NCI-H2227 treated with DMSO at 0.1 percent for 48 hours (cell line): ENCODE measurements around the gene ENDOU.

Experiments
- DNase-seq: peaks from one replicate; lab custom pipeline; 2025; lab: John Stamatoyannopoulos, UW

The ENDOU gene

DNA sequence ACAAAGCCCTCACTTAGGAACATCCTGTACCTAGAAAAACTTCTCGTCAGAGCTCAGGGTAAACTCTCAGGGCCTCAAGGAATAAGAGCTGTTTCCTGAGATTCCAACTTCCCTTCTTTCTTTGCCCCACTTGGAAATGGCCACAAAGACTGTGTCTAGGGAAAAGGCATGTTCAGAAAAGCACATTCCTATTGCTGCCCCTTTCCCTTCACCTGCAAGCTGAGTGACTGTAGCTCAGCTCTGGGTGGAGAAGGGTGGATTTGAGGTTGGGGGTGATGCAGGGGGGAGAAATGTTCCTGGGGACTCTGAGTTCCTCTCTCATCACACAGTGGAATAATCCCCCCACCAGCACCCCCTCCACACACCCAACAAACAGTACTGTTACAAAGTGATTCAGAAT lies 6.8 kb downstream of the ENDOU start:
- DNase-seq, result no peak

DNA sequence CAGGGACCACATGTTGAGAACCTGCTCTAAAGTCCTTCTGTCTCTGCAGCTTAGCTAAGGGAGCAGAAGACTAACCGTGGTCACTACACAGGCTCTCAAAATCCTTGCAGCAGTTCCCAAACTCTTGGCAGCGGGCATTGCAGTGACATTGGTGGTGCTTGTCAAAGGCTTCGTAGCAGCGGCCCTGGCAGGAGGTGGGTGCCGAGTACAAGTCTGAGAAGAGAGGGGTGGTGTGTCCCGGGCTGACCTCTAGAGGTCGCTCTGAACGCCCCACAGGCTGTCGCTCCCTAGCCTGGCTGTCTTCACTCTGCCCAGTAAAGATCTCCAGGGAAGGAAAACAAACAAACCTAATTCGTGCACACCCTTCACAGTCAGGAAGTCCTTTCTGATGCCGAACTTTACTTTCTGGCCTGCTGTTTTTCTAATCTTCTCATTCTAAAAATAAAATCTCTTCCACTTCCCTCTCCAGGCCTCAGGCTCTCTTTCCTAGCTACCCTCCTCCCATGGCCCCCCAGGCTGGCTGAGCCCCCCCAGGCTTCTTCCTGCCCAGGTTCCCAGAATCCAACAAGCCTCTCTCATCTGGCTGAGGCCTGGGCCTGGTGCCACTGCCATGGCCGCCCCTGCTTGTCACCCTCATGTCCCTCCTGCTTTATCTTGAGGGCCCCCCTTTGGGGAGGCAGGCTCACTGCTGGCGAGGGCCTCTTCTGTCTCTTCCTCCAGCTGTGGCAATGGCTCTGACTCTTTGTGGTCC lies 7.7 kb downstream of the ENDOU start:
- peak; percentile 25 for DNase-seq

DNA sequence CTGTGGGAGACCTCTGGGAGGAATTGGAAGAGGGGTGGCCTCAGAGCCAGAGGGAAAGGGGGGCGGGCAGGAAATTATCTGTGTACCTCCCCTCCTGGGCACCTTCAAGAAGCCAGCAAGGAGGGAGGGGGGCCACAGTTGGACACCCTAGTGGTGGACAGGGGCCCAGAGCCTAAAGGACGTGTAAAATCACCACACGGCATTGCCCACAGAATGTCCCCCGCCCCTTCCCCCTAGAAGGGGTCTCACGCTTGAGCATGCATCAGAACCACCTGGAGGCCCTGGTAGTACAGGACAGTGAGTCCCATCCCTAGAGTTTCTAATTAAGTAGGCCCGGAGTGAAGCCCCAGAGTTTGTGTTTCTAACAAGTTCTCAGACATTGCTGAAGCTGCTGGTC lies 8.2 kb downstream of the ENDOU start:
- DNase-seq, result no peak

DNA sequence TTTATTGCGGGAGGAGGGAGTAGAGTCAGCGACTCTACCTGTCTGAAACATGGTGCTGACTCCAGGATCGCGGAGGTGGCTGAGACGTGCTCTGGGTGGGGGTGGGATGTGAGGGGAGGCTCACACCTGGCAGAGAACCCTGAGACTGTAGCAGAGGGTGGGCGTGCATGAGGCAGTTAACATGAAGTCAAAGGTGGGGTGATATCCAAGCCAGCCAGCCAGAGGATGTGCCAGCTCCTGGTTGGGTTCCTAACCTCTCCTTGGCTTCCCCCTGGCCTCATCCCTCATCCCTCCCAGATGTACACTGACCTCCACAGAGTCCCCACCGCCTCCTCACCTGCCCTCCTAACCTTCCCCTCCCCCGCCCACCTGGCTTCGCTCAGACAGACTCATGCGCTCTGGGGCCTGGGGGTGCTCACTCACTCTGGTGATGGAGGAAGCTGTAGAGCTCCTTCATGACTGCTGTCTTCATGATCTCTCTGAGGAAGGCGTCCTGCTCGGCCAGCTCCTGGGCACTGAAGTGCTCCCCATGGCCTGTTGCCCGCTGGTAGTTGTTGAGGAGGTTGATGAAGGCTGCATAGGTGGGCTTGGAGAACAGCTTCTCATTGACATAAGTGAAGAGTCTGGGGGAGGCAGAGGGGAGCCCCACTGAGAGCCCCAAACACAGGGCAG lies 9.3 kb downstream of the ENDOU start:
- no peak for DNase-seq

DNA sequence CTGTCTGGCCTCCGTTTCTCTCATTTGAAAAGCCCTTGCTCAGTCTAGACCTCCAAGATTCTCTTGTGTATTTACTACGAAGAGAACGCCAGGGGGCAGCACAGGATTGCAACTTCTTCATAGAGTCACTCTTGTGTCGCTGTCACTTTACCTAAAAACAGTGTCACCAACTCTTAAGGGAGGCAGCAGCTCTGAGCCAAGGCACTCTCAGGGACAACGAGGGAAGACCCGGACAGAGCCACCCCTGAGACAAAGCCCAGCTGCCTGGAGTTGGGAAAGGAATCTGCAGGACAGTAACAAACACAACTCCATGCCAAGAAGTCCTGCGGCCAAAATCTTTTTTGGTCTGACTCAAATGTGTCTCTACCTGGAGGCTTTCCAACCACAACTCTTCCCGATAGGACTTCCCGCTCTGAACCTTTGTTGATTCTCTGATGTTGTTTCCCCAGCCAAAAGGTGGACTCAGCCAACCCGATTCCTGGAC lies 9.9 kb downstream of the ENDOU start:
- peak; percentile 51 for DNase-seq

DNA sequence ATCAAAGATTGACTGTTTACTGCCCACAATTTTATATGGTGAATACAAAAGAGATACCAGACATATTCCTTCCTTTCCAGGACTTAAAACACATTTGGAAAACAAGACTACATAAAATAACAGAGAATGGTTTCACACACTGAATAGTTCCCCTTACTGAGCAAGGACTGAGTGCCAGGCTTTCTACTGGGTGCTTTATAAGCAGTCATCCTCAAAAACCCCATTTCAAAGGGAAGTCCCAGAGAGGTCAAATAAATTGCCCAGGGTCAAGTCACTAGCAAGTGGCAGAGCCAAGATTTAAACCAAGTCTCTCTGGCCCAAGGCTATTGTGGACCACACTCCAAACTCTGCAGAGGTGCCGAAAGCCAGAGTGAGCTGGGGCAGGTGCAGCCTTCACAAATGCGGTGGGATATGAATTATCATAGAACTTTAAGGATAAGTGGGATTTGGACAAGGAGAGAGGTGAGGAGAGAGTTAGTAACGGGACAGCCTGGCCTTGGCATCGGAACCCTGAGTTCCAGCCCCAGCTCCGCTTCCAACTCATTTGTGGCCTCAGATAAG lies 10.4 kb downstream of the ENDOU start:
- DNase-seq, result no peak

DNA sequence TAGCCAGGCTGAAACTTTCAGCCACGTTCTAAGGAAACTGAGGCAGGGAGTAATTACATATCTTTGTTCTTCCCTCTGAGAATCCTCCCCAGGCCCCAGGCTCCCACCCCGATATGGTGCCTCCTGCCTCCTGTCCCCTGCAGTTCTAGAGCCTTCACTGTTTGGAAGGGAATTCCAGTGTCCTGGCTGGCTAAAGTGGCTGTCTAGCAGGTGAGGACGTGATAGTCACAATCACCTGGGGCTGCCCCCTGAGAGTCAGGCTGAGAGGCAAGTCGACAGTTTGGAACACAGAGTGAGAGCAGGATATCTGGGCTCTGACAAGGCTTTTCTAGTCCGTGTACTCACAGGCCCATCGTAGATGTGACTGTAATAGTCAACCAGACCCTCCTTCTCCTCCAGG lies 13.1 kb downstream of the ENDOU start:
- no peak for DNase-seq

DNA sequence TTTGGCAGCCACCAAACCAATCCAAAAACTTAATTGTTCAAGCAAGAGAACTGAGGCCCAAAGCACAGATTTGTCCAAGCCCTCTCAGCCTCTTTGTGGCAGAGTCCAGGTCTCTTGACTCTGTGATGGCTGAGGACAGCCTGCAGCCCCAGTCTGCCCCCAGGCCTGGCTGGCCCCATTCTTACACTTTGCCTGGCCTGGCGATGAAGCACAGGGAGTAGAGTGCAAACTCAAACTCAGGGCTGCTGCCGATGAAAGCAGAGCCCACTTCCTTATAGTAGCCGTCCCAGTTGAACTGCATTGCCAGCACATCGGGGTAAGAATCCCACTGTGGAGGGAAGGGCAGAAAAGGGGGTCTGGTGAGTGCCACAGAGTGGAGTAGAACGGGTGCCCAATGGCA lies 13.8 kb downstream of the ENDOU start:
- no peak for DNase-seq

DNA sequence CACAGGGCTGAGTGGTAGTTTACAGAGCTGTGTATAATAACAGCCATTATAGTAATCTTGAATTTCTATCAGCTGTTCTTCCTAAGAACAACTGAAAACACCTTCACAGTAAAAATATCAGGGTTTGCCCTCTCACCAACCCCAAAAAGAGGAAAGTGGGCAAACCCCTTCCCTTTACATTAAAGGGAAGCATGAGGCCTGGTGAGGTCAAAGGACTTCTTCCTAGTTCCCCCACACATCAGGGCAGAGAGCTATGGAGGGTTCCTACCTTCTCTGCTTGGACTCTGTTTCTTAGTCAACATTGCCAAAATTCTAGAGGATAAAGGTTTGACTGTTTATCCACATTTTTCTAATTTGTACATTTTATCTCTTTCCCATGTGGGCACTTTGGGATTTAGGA lies 15.0 kb downstream of the ENDOU start:
- no peak for DNase-seq

DNA sequence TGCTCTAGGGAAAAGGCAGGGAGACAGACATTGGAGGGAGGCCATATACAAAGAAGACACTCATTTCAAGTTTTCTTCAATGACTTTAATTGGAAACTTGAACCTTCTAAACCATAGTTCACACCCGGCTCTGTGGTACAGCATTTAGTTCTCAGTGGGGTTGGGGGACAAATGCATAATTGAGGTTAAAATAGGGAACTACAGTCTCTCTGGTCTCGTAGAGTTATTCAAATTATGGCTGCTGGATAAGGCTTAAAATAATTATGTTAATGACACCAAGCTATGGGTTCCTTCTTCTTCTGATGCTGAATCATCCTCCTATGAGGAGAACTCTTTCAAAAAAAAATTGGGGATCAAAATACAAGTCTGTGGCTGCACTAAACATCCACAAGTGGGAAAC lies 15.6 kb downstream of the ENDOU start:
- no peak for DNase-seq

DNA sequence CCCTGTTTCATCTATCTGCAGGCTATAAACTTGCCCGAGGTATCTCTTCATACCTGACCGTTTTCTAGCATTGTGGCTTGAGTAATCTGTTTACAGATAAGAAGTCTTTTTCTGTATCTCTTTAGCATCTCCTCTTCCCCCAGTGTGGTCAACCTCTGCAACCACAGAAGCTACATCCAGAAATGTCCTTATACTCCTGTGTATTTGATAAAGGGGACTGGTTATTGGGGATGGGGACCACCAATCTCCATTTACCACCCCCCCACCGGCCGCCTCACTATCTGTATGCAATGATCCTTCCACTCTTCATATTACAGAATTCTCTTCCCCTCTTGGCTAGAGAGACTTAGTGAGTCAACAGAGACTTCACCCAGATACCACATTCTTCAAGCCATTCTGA lies 16.1 kb downstream of the ENDOU start:
- no peak for DNase-seq

DNA sequence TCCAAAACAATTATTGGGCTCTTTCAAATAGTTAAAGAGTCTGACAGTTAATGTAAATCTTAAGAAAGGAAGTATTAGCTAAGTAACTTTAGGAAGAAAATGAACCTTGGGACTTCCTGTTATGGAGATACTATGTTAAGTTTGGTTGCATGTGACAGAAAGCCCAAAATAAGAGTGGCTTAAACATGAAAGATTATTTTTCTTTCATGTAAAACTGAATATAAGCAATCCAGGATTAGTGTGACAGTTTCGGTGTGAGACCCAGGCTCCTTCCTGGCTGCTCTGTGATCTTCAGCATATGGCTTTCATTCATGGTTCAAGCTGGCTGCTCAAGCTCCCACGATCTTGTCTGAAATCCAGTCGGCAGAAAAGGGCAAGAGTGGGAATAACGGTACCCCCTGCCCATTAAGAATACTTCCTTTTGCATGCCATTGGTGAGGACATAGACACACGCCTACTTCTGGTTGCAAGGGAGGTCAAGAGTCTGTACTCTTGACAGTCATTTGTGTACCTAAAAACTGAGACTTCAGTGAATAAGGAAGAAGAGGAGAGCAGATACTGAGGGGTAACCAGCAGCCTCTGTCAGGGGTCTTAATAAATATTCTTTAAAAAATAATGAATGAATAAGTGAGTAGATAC lies 17.3 kb downstream of the ENDOU start:
- no peak for DNase-seq

DNA sequence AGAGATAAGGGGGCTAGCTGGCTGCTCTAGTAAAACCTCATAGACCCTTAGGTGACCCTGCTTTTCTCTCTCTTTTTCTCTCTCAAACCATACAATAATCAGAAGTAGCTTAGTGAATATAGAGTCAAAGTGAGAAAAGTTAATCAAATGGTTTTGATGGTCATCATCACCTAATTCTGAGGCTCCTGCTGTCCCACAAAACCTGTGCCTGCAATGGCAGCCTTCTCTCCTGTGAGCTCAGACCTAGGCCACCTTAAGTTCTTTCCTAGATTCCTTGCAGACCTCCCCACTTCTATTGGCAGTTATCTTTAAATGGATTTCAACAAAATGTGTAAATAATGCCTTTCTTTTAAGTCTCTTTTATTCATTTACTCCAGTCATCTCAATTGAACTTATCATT lies 17.9 kb downstream of the ENDOU start:
- no peak for DNase-seq

DNA sequence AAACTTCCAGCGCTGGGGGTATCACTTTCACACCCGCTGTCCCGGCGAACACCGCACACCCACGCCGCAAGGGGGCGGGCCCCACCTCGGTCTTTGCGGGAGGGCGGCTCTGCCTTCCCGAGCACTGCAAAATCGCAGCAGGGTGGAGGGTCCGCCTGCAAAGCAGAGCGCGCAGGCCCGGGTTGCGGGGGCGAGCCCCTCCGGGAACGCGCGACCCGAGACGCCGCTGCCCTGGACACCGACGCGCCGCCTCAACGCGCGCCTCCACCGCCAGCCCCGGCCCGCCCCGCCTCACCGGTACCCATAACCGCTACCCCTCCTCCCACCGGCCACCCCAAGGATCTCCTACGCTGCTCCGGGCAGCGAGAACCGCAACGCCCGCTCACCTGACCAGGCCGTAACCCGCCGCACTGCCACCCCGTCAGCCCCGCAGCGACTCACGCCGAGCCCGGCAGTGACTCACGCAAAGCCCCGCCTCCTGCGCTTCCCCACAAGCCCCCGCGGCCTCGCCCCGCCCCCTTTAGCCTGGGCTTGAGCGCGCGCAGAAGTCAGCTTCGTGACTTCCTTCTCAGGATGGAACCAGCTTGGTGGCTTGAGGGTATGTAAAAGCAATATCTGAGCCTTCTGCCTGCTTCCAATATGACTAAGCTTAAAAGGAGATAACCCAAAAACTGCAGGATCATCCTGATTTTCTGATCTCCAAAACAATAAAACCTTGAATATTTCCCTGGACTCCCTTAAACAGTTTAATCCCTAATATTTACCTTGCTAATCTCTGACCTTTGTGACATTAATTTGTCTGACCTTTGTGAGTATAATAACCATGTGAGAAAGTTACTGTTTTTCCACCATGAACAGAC lies 19.5 kb downstream of the ENDOU start, which contains the start of gene RPAP3:
Gene RPAP3, minus strand, starts transcription at position 465 of the 860 bp plus-strand sequence. CDS start 3,190 bp downstream, outside the sequence.
- DNase-seq, result peak; percentile 83

DNA sequence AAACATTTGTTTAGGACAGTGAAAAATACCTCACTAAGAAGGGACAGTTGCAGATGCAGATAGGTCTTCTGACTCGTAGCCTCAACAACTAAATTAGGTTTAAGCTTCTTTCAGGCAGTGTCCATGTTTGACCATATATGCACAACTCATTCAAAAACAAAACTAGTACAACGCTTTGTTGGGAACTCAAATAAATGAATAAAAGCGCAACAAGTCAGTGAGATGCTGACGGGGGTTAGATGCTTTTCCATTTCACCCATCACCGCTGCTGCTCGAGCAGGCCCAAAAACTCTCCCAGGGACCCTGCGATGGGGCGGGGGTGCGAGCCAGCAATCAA lies 20.1 kb downstream of the ENDOU start:
- no peak for DNase-seq

DNA sequence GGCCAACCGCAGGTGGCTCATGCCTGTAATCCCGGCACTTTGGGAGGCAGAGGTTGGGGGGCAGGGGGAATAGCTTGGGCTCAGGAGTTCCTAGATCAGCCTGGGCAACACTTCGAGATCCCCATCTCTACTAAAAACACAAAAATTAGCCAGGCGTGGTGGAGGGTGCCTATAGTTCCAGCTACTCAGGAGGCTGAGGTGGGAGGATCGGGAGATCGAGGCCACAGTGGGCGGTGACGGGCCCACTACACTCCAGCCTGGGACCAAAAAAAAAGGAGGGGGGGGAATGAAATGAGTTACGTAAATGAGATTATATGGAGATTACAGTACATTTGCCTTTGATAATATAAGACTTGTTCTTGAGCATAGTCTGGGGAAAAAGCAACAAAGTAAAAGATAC lies 20.6 kb downstream of the ENDOU start:
- DNase-seq, result no peak

DNA sequence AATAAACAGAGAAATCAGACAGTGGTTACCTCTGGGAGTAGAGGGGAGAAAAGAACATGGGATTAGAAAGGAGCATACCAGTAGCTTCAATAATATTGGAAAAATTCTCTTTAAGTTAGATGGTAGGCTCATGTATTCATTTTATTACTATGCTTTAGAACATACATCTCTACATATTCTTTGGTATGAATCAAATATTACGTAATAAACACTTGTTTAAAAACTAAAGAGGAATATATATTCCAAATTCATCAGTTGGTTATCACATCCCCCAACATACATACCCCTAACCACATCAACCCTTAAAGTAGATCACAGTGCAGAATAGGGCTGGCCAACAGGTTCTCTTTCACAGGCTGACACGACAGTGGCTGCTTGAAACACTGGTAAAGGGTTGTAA lies 25.0 kb downstream of the ENDOU start:
- DNase-seq, result no peak

DNA sequence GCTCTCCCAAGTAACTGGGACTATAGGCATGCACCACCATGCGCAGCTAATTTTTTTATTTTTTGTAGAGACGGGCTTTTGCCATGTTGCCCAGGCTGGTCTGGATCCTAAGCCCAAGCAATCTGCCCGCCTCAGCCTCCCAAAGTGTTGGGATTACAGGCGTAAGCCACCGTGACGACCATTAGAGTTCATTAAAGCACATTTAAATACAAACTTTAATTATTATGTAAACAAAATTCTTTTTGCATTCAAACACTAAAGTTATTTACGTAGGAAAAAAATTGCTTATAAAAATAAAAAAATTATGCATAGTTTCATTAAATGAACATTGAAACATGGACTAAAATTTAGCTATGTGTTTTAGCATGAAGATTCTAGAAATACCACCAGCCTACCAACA lies 26.7 kb downstream of the ENDOU start:
- no peak for DNase-seq

DNA sequence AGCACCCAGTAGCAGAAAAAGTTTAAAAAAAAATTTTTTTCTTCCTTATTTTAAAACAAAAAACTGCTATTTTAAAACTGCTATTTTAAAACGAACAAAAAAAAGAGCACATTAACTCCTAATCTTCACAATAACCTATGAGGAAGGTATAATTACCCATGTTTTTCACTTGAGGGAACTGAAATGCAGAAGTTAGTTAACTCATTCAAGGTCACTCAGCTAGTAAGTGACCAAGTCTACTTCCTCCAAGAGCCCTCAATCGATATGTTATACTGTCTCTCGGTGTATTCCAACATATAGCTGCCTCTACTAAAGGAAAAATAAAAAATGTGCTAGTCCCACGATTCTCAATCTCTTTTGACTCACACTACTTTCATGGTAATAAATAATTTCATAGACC lies 27.2 kb downstream of the ENDOU start:
- DNase-seq, result no peak

DNA sequence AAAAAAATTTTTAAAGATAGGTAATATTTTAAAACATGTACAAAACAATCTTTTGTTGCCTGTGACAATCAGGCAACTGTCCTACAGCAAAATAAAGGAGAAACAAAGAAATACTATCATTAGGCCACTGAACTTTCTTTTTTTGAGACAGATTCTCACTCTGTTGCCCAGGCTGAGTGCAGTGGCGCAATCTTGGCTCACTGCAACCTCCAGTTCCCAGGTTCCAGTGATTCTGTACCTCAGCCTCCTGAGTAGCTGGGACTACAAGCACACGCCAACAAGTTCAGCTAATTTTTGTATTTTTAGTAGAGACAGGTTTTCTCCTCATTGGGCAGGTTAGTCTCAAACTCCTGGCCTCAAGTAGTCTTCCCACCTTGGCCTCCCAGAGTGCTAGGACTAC lies 36.1 kb downstream of the ENDOU start:
- DNase-seq, result no peak

DNA sequence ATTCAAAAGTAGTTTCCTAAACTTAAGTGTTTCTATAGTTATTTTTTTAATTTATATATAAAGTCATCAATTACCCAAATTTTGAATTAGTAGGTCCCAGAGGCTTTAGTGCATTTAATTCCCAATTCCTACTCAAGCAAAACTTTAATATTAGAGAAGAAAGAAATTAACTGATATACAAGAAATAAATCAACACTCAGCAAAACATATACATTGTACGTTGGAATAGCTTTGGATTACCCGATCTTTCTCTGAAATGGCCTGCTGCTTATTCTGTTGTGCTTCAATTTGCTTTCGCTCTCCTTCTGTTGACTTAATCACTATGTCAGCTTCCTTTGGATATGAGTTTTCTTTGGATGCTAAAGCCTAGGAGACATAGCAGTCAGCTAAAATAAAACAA lies 37.7 kb downstream of the ENDOU start:
- no peak for DNase-seq

DNA sequence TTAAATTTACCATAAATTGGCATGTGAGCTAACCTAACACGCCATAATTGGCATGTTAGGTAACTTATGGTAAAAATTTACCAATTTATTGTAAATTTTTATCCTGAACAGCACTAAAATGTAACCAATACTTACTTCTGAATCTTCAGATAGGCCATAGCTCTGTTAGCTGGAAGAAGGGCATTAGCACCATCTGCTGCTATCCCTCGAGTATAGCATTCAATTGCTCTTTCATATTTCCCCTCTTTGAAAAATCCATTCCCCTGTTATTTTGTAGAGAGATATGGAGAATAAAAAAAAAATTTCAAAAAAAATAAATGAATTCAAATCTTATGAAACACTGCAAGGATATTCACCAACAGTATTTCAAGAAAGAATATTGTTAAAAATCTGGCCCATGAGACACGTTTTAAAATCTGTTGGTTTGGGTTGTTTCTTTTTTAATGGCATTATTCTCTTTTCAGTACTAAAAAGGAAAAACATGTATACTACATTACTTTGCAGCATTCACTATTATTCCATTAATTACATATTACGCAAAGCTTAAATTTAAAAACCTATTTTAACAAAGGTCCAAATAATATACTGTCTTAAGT lies 38.5 kb downstream of the ENDOU start:
- DNase-seq, result peak; percentile 27
